ENCODE measurements around the gene ARMC5. TPM values are rescaled to one million over a fixed set of nuclear protein-coding genes. Genes with fewer than 3 reads are reported as not detected.
"Not testable (repeated sequence)": the region's sequence is repeated elsewhere in the genome, so short reads cannot be mapped to it uniquely, and the experiment has no call there.

ARMC5 gene
- total RNA-seq, 1 donor from 2014 or later: 5.4 TPM

DNA sequence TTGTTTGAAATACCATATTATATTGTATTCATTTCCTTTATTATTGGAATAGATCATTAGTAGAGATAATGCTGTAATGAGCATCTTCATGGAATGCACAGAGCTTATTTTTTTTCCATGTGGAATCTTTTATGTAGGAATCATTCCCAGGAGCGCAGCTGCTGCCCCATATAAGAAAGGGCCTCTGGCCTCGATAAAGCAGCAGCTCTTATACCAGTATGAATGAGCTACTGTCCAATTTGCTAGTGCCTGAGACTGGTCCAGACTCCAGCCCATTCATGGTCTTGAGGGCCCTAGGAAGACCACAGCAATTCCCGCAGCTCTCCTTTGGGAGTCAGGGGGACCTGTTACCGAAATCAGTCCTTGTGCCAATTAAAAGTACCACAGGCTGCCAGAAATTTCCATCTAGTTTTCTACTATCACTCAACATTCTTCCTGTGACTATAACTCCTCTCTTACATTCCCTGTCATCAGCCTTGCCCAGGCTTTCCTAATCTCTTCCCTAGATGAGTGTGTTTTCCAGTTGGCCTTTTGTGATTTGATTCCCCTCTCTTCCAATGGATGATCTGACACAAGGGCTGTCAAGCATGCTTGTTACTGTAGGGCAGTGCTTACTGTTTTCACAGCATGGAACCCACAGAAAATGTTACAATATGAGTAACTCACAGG, 18.7 kb upstream of the ARMC5 start:
- DNase-seq (ENCODE audit: low spot score): no peak
- H3K27me3 ChIP-seq: no peaks in the 10 kb centered on the region
- H2AFZ ChIP-seq (replicated peaks): no peak overlapping the region
- no peak overlapping the region for H3K4me3 Mint-ChIP-seq
- H3K9ac ChIP-seq: no peak overlapping the region
- H3K36me3 ChIP-seq: no peaks in the 10 kb centered on the region
- H3K9me3 ChIP-seq (ENCODE audit: low read depth): no peaks in the 10 kb centered on the region
- no peaks in the 10 kb centered on the region for H3K4me1 ChIP-seq
- peaks cover 3% of the 10 kb centered on the region for H3K4me1 Mint-ChIP-seq
- H3K36me3 Mint-ChIP-seq: no peaks in the 10 kb centered on the region
- no peak overlapping the region for H3K27ac ChIP-seq
- no peak overlapping the region for H3K4me3 ChIP-seq
- H3K9me3 Mint-ChIP-seq: no peaks in the 10 kb centered on the region
- peaks cover 7% of the 10 kb centered on the region for H3K27me3 Mint-ChIP-seq (ENCODE audit: insufficient read depth, low read depth)
- no peaks in the 10 kb centered on the region for H3K79me2 ChIP-seq (ENCODE audit: low read depth)
- H4K20me1 ChIP-seq (ENCODE audit: low read depth): no peaks in the 10 kb centered on the region
- H3K27ac Mint-ChIP-seq: no peak overlapping the region
- TF ChIP-seq, protein P1, sequence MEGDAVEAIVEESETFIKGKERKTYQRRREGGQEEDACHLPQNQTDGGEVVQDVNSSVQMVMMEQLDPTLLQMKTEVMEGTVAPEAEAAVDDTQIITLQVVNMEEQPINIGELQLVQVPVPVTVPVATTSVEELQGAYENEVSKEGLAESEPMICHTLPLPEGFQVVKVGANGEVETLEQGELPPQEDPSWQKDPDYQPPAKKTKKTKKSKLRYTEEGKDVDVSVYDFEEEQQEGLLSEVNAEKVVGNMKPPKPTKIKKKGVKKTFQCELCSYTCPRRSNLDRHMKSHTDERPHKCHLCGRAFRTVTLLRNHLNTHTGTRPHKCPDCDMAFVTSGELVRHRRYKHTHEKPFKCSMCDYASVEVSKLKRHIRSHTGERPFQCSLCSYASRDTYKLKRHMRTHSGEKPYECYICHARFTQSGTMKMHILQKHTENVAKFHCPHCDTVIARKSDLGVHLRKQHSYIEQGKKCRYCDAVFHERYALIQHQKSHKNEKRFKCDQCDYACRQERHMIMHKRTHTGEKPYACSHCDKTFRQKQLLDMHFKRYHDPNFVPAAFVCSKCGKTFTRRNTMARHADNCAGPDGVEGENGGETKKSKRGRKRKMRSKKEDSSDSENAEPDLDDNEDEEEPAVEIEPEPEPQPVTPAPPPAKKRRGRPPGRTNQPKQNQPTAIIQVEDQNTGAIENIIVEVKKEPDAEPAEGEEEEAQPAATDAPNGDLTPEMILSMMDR (IDR thresholded peaks at IDR 0.05): no peak
- TF ChIP-seq EZH2 (IDR thresholded peaks at IDR 0.05): no peak
- no peak for TF ChIP-seq EZH2phosphoT487 (IDR thresholded peaks at IDR 0.05)
- H3F3A ChIP-seq (ENCODE audit: low read depth): peaks cover 6% of the 10 kb centered on the region
- H3K4me2 ChIP-seq: no peak overlapping the region

DNA sequence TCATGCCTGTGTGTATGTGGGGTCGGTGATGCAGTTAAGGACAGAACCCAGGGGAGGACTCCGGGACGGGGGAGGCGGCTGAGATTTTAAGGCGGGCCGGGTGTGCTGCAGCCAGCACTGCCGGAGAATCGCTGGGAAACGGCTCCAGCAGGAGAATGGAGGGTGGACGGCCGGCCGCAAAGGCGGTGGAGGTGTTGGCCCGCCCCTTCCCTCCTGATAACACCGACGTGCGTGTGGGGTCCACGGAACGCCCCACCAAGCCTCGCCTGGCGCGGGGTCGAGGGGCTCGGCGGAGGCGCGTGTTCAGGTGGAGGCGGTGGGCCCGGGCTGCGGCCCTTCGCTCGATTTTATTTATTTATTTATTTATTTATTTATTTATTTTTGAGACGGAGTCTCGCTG, 17.3 kb upstream of the ARMC5 start:
- no peak for DNase-seq (ENCODE audit: low spot score)
- H3K9ac ChIP-seq: no peak overlapping the region
- H3K36me3 Mint-ChIP-seq: no peaks in the 10 kb centered on the region
- TF ChIP-seq, protein P1 (IDR thresholded peaks at IDR 0.05): no peak
- TF ChIP-seq EZH2phosphoT487 (IDR thresholded peaks at IDR 0.05) (no peak), EZH2 (IDR thresholded peaks at IDR 0.05) (no peak)
- H3K36me3 ChIP-seq: no peaks in the 10 kb centered on the region
- no peaks in the 10 kb centered on the region for H3K79me2 ChIP-seq (ENCODE audit: low read depth)
- peaks cover 6% of the 10 kb centered on the region for H3F3A ChIP-seq (ENCODE audit: low read depth)
- H3K27me3 Mint-ChIP-seq (ENCODE audit: insufficient read depth, low read depth): peaks cover 7% of the 10 kb centered on the region
- H3K9me3 Mint-ChIP-seq: no peaks in the 10 kb centered on the region
- no peaks in the 10 kb centered on the region for H3K9me3 ChIP-seq (ENCODE audit: low read depth)
- H3K4me2 ChIP-seq: peak overlapping the region; percentile 73
- H3K27ac ChIP-seq: no peak overlapping the region
- no peaks in the 10 kb centered on the region for H3K4me1 ChIP-seq
- H3K4me3 Mint-ChIP-seq: peak overlapping the region; percentile 83
- H3K4me1 Mint-ChIP-seq: peaks cover 3% of the 10 kb centered on the region
- H2AFZ ChIP-seq (replicated peaks): no peak overlapping the region
- no peaks in the 10 kb centered on the region for H3K27me3 ChIP-seq
- H3K27ac Mint-ChIP-seq: peak overlapping the region; percentile 91
- H4K20me1 ChIP-seq (ENCODE audit: low read depth): no peaks in the 10 kb centered on the region
- peak overlapping the region; percentile 63 for H3K4me3 ChIP-seq

DNA sequence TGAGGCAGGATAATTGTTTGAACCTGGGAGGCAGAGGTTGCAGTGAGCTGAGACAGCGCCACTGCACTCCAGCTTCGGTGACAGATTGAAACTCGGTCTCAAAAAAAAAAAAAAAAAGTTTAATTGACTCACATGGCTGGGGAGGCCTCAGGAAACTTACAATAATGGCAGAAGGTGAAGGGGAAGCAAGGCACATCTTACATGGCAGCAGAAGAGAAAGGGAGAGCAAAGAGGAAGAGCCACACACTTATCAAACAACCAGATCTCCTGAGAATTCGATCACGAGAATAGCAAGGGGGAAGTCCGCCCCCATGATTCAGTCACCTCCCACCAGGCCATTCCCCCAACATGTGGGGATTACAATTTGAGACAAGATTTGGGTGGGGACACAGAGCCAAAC, 13.4 kb upstream of the ARMC5 start:
- not testable (repeated sequence) for H3K4me3 ChIP-seq, H3K4me1 Mint-ChIP-seq, H3K9me3 Mint-ChIP-seq

DNA sequence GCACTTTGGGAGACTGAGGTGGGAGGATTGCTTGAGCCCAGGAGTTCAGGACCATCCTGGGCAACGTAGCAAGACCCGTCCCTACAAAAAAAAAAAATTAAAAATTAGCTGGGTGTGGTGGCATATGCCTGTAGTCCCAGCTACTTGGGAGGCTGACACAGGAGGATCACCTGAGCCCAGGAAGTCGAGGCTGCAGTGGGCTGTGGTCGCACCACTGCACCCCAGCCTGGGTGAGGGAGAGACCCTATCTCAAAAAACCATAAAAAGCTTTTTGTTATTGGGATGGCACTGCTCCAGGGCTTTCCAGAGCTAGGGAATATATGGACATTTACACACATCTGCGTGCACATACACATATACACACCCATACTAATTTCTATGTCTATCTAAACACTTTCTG, 8.1 kb upstream of the ARMC5 start:
- peaks cover 36% of the 10 kb centered on the region for H4K20me1 ChIP-seq (ENCODE audit: low read depth)
- H3K4me3 ChIP-seq: no peak overlapping the region
- no peaks in the 10 kb centered on the region for H3K36me3 ChIP-seq
- H3K9me3 ChIP-seq (ENCODE audit: low read depth): no peaks in the 10 kb centered on the region
- H3K4me1 ChIP-seq: peaks cover 20% of the 10 kb centered on the region
- peak overlapping the region; percentile 32 for H3K4me2 ChIP-seq
- H3K9ac ChIP-seq: no peak overlapping the region
- no peaks in the 10 kb centered on the region for H3K36me3 Mint-ChIP-seq
- no peaks in the 10 kb centered on the region for H3K27me3 ChIP-seq
- TF ChIP-seq, protein P1 (IDR thresholded peaks at IDR 0.05): no peak
- TF ChIP-seq EZH2phosphoT487 (IDR thresholded peaks at IDR 0.05) (no peak), EZH2 (IDR thresholded peaks at IDR 0.05) (no peak)
- peaks cover 13% of the 10 kb centered on the region for H3K79me2 ChIP-seq (ENCODE audit: low read depth)
- peaks cover 38% of the 10 kb centered on the region for H3K4me1 Mint-ChIP-seq
- peaks cover 24% of the 10 kb centered on the region for H3F3A ChIP-seq (ENCODE audit: low read depth)
- peak overlapping the region; percentile 87 for H3K27ac Mint-ChIP-seq
- peaks cover 2% of the 10 kb centered on the region for H3K27me3 Mint-ChIP-seq (ENCODE audit: insufficient read depth, low read depth)
- no peak overlapping the region for H2AFZ ChIP-seq (replicated peaks)
- no peak overlapping the region for H3K27ac ChIP-seq
- H3K4me3 Mint-ChIP-seq: no peak overlapping the region
- no peaks in the 10 kb centered on the region for H3K9me3 Mint-ChIP-seq
- DNase-seq (ENCODE audit: low spot score): no peak

More for the DNA sequence above, 13.4 kb upstream of the ARMC5 start:
- H2AFZ ChIP-seq (replicated peaks); H4K20me1 ChIP-seq (ENCODE audit: low read depth); DNase-seq (ENCODE audit: low spot score); H3K27ac ChIP-seq; H3F3A ChIP-seq (ENCODE audit: low read depth); H3K4me1 ChIP-seq; H3K27ac Mint-ChIP-seq; H3K9ac ChIP-seq; H3K27me3 Mint-ChIP-seq (ENCODE audit: insufficient read depth, low read depth); H3K4me2 ChIP-seq; H3K27me3 ChIP-seq; H3K36me3 Mint-ChIP-seq; H3K4me3 Mint-ChIP-seq; H3K9me3 ChIP-seq (ENCODE audit: low read depth); H3K79me2 ChIP-seq (ENCODE audit: low read depth); H3K36me3 ChIP-seq: not testable (repeated sequence)
